Inflammatory macrophage treated with lipopolysaccharide for 4 hours (primary cell): ENCODE results near the gene VEZF1.

Experiments
- DNase-seq: peaks from one replicate; pipeline ENCODE4 v3.0.0-alpha.2; 2020

VEZF1 gene

GRCh38 chr17:57948555-57949420, 39.3 kb downstream of the VEZF1 start:
- peak; percentile 84 for DNase-seq

- DNase-seq: no peak
Measured at GRCh38 chr17:57948169-57948554, 39.9 kb downstream of the VEZF1 start.

DNA sequence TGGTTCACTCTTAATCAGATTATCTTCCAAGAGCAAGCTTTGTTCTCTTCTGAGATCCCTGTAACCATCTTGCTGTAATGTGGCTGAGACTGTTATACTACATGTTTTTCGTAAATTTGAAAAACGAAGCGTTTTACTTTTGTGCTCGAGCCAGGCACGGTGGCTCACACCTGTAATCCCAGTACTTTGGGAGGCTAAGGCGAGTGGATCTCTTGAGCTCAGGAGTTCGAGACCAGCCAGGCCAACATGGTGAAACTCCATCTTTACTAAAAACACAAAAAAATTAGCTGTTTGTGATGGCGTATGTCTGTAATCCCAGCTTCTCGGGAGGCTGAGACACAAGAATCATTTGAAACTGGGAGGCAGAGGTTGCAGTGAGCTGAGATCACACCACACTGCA, 40.7 kb downstream of the VEZF1 start:
- no peak for DNase-seq

- DNase-seq: peak; percentile 98
Measured at GRCh38 chr17:57946798-57947358, 41.2 kb downstream of the VEZF1 start.

GRCh38 chr17:57945996-57946797, 41.9 kb downstream of the VEZF1 start:
- peak; percentile 70 for DNase-seq

DNA sequence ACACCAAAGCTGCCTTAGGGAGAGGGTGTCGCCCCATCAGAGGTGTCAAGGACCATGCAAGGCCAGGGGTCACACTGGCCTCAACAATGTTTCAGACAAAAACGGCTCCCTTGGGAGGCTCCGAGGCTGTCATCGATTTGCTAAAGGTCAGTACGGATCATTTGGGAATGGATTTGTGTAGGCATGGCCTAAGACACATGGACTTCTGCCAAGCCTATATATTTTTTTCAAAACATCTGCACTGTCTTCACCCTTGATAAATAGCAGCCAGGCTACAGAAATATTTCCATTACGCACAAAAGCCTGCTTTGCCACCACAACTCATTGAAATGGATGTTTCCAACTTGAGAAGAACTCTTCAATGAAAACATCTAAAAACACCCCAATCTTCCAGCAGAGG, 43.1 kb downstream of the VEZF1 start:
- no peak for DNase-seq

GRCh38 chr17:57943645-57944044, 44.4 kb downstream of the VEZF1 start:
- no peak for DNase-seq

- peak; percentile 83 for DNase-seq
Measured at GRCh38 chr17:57943140-57943539, 44.9 kb downstream of the VEZF1 start.

DNA sequence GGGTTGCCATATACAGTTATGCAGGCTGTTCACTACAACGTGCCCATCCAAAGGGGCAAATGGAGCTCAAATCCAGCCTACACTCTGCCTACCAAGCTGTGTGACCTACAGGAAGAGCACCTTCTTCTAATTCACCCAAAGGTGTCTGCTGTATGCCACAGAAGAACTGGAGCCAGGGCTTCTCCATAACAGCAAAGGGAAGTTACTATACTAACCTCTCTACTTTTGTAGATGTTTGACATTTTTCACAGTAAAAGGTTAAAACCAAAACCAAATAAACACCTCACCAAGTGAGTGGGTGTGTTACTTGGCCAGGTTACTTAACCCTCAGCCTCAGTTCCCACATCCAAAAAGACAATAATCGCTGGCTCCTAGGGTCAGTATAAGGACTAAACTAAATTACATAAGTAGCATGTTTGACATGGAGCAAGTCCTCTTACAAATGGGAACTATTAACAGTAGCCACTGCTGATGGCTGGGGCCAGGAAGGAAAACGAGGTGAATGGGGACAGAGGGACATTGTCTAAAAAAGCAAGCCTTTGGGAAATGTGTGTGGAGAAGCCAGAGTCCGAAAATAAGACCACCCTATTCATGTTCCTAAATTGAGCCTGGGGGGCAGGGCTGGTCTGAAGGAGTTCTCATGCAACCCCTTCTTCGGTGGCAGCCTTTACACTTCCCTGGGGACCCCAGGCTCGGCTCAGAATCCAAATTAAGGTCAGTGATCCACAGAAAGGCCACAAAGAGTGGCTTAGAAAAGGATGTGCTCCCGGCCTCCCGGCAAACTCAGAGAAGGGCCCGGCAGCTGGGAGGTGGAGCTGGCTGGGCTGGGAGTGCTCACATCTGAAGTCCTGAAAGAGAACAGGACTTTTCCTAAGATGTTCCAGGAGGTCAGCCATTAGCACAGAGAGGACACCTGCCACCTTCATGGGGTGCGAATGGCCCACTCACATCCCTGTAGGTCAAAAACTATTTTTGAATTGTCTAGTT, 46.4 kb downstream of the VEZF1 start:
- DNase-seq: no peak

- no peak for DNase-seq
Measured at GRCh38 chr17:57940653-57941329, 47.3 kb downstream of the VEZF1 start.

- DNase-seq: no peak
Measured at GRCh38 chr17:57940231-57940630, 47.8 kb downstream of the VEZF1 start.

DNA sequence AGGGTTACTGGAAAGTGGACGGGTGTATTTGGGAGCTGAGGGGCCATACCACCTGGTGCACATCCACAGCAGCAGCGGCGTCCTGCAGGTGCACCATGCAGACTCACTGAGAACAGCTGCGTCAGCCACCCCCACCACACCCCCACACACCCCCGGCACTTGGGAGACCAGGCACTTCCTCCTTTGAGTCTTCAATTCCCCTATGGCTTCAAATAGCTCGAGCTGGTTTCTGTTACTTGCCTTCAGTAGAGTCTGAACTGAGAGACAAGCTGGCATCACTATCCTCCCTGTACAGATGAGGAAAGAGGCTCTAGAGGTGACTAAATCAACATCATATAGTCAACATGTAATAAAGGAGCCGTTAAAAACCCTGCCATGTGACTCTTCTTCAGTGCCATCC, 48.3 kb downstream of the VEZF1 start:
- peak; percentile 84 for DNase-seq

- DNase-seq: no peak
Measured at GRCh38 chr17:57938061-57938502, 50.0 kb downstream of the VEZF1 start.

GRCh38 chr17:57937492-57937891, 50.6 kb downstream of the VEZF1 start:
- no peak for DNase-seq

DNA sequence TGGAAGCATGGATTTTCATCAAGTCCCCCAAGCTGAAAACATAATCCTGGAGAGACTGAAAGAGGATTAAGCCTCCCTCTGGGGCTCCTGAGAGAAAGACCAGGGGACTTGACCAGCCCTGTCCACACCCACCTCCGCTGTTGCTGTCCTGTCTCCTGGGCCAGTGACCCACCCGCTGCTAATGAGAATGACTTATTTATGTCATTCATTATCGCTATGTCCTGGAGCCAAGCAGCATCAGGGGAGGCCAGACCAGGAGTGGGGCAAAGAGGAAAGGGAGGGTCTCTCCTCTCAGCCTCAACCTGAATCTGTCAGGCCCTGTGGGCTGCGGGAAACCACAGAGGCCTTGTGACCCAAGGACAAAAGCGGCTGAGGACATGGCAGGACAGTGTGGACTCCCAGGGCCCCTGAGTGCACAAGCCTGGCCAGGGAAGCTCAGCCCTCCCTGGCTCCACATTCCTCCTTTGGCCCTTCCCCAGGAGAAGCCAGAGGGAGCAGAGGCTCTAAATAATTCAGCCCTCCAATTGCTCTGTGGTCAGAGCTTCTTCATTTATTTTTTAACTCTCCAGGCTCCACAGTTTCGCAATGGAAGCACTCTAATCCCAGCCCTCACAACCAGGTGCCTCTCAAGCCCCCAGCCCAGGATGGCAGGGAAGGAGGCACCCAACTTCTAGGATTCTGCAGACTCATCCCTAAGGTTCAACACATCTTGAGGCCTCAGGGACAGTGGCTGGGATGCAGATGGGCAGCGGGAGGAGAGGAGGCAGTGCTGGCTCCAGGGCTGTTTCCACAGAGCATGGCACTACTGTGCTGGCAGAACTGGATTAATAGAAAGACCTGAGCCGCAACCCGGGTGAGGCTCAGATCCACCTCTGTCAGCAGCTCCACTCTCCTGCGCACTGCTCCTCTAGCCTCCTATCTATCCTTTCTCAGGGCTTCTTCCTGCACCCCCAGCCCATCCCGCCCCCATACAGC, 51.9 kb downstream of the VEZF1 start:
- DNase-seq: no peak

GRCh38 chr17:57931488-57932137, 56.4 kb downstream of the VEZF1 start:
- no peak for DNase-seq

DNA sequence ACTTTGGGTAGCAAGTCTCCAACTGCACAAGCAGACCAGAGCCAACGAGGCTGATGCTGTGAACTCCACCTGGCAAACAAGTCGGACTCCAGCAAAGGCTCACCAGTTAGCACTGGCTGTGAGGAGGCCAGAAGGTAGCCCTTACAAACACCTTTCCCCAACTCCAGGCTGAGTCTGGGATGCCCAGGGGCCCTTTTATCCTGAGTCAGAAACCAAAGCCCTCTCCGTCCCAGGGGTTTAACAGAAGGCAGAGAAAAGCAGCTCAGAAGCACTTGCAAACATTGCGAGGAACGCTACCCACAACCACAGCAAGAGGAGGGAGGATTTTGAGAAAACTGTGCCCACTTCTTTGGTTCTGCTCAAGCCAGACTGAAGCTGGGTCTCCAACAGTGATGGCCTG, 57.8 kb downstream of the VEZF1 start:
- DNase-seq: no peak

- DNase-seq: peak; percentile 45
Measured at GRCh38 chr17:57929386-57929785, 58.7 kb downstream of the VEZF1 start.

- no peak for DNase-seq
Measured at GRCh38 chr17:57928928-57929327, 59.1 kb downstream of the VEZF1 start.
